ENCODE results near the gene NDUFC1.

Gene NDUFC1

DNA sequence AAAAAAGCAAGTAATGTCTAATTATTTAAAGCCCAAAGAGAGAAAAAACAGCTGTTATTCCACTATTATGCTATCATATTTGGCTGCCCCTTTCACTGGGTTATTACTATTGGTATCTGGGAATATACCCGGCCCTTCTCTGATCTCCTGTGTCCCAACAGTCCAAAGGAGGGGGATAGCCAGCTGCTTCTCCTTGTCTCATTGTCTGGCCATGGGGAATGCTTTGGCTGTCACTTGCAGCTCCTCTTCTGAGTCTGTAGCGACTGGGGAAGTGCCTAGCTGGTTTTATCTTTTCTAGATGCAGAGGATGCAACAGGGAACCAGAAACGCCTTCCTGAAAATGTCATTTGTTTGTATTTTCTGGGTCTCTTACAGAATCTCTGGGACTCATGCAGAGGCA lies 56.1 kb downstream of the NDUFC1 start:
- DNase-seq = no peak

DNA sequence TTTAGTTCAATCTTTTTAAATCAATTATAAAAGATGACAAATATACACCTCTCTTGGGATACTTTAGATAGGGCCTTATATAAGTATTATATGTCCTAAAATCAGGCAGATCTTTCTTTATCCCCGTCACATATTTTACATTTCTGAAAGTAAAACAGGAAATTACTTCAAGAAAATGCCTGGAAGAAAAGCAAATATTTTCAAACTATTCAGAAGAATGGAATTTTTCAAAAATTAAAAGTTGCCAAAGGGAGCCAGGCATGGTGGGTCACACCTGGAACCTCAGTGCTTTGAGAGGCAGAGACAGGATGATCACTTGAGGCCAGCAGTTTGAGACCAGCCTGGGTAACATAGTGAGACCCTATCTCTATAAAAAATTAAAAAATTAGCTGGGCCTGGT lies 56.7 kb downstream of the NDUFC1 start:
- DNase-seq = no peak

DNA sequence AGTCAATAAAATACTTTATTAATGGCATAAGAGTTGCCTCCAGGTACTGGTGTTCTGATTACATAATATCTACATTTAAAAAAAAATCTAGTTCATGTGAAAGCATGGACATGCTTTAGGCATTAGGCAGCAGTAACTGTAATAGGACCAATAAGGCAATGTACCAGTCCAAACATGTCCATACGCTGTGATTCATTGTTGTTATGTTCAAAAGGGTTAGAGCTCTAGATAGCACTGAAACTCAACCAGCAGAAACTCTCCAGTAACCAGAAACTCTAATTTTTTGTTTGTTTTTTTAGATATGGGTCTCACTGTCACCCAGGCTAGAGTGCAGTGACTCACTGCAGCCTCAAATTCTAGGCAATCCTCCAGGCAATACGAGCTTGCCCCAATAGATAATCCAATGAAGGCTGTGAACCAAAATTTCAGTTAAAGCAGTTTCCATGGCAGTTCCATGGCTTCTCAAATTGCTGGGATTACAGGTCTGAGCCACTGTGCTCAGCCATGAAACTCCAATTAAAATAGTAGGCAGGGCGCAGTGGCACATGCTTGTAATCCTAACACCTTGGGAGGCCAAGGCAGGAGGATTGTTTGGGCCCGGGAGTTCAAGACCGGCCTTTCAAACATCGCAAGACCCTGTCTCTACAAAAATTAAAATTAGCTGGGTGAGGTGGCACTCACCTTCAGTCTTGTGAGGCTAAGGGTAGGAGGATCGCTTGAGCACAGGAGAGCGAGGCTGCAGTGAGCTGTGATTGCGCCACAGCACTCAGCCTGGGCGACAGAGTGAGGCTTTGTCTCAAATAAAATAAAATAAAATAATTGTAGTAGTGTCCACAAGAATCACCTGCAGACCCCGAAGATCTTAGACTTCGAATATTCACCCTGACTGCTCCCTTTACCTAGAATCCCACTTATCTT lies 58.6 kb downstream of the NDUFC1 start:
- DNase-seq = no peak

DNA sequence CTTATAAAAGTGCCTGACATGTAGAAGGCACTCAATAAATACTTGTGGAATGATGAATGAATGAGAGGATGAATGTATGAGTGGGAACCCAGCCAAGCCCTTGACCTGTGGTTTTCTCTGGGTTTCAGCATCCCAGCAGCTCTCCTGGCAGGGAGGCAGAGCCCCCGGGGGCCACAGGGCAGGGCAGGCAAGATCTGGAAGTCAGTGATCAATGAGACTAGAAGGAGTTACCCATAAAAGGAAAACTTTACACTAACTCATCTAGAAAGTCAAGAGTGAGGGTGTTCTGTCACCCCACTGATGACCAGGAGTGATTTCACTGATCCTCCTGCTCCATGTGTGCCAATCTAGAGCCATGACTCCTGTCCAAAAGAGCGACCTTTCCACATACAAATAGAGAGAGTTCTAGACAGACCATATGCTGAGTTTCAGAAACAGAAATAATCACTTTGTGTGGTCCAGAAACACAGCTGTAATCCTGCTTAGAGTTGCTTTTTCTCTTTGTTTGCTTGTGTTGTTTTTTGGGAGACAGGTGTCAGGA lies 59.7 kb downstream of the NDUFC1 start:
- no peak for DNase-seq

DNA sequence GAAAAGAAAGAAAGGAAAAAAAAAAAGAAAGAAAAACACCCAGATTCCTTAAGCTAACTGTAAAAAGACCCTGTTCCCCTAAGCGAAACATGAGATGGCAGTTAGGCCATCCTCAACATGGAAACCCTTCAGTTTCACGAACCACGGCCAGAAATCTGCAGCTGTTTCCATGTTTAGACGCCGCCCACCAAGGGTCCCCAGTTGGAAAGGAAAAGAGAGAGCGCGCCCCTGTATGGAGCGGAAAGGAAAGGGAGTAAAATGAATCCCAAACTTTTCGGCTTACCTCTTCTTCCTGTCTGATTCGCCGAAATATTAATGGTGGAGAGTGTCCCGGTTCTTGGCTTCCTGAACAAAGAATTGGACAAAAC lies 60.5 kb downstream of the NDUFC1 start:
- no peak for DNase-seq

DNA sequence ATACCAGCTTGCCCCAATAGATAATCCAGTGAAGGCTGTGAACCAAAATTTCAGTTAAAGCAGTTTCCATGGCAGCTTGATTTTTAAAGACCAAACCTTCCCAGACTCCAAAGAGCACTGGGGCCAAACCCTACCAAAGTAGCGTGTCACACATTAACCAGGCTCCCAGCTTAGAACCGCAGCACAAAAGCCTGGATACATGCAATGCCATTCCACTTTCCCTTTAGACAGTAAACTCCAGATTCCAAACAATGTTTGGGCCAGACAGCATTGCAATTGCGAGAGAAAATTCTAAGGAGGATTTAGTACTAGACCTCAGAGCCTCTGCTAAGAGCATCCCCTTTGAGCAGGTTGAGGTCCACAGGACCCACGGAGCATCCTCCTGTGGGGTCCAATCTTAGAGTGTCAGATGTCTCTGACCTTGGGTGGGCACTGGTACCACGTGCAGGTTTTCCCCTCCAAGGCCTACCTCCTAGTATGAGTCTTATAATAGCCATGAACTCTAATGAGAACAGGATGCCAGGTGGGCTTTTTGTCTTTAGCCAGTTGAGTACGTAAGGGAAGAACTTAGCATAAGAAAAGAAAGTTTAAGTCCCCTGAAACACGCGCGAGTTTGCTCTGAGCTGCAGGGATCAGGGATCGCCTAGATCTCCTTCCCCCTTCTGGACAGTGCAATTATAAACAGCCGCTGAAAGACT lies 61.0 kb downstream of the NDUFC1 start:
- no peak for DNase-seq

Data from DMS153 (cell line).